HepG2 (cell line): ENCODE data around the gene EYA3. TPM values are rescaled to one million over a fixed set of nuclear protein-coding genes. Genes with fewer than 3 reads are reported as not detected.

Source experiments
- ATAC-seq: fragments of 200-7000 bp; cut with Tn5 transposase; 3 replicates; pipeline ENCODE4 v1.9.1; 2020; ENCODE audit warnings: mild to moderate bottlenecking, moderate library complexity
- BruUV-seq: library from RNA; stranded (reverse); fragments of 400-500 nt; replicated peaks from 2 replicates; lab custom pipeline; 2021; lab: Mats Ljungman, UMichigan
- CTCF ChIA-PET: fragments of 300-600 bp; formaldehyde crosslinking; extraction: SDS; loops from one replicate; lab custom pipeline; 2021; ENCODE audit warnings: low total read pairs, inconsistent platforms, low intra/inter-chr PET ratio; lab: Yijun Ruan, JAX
- POLR2A ChIA-PET: fragments of 350-600 bp; sonication (Branson Sonifier 250); formaldehyde crosslinking; loops from one replicate; lab custom pipeline; 2020; ENCODE audit warnings: antibody characterized with exemption, inconsistent platforms; lab: Yijun Ruan, JAX
- DNase-seq: peaks from one replicate; pipeline ENCODE4 v3.0.0-alpha.2; 2015; ENCODE audit warnings: low spot score
- FAIRE-seq: peaks from 3 replicates; lab custom pipeline; 2011; peaks lifted over from hg19 to GRCh38; lab: Jason Lieb, UNC
- H2AFZ ChIP-seq: one replicate; pipeline ENCODE4 v1.6.1; 2011; ENCODE audit warnings: low read length, inconsistent platforms
- H3K27ac ChIP-seq: fragments of 300-600 bp; 3 replicates; pipeline ENCODE4 v1.8.0; 2011; ENCODE audit warnings: mixed run types, mild to moderate bottlenecking, mixed read lengths, low read length, inconsistent platforms; ENCODE audit not compliant: insufficient read depth; ENCODE audit errors: extremely low read length
- H3K27me3 ChIP-seq, 2 experiments: fragments of 200-600 bp in 1 of 2; 2 replicates in 1 of 2; 3 replicates in 1 of 2; pipeline versions ENCODE4 v1.6.0 to v1.8.0; 2011; ENCODE audit warnings: low read length in 2 of 2, mild to moderate bottlenecking in 2 of 2, moderate library complexity in 2 of 2, inconsistent platforms in 1 of 2; ENCODE audit not compliant: insufficient read depth in 2 of 2, control insufficient read depth in 1 of 2
- H3K36me3 ChIP-seq, 2 experiments: fragments of 200-600 bp in 1 of 2; replicated peaks in 1 of 2; 2 replicates in 1 of 2; 3 replicates in 1 of 2; pipeline versions ENCODE4 v1.5.1 to v1.8.0; 2011; ENCODE audit warnings: low read length in 2 of 2, inconsistent platforms in 1 of 2; ENCODE audit not compliant: insufficient read depth in 2 of 2, control insufficient read depth in 1 of 2
- H3K4me1 ChIP-seq: 2 replicates; pipeline ENCODE4 v1.5.1; 2012; ENCODE audit warnings: low read length, inconsistent platforms; ENCODE audit not compliant: insufficient read depth
- H3K4me2 ChIP-seq: 2 replicates; pipeline ENCODE4 v1.6.0; 2011; ENCODE audit warnings: low read depth, low read length, inconsistent platforms
- H3K4me3 ChIP-seq, 3 experiments: fragments of 200-600 bp in 1 of 3; sonication (generic), shearing (Covaris generic) in 1 of 3; replicated peaks in 1 of 3; 2 replicates each; pipeline ENCODE4 v1.5.1; 2011 to 2016; ENCODE audit warnings: low read length in 3 of 3, inconsistent platforms in 2 of 3, low read depth in 2 of 3, mild to moderate bottlenecking in 2 of 3, control low read depth in 1 of 3, mixed read lengths in 1 of 3; ENCODE audit not compliant: insufficient read depth in 1 of 3
- H3K79me2 ChIP-seq: one replicate; pipeline ENCODE4 v1.6.1; 2011; ENCODE audit warnings: low read length, inconsistent platforms; ENCODE audit not compliant: insufficient read depth
- H3K9ac ChIP-seq: 2 replicates; pipeline ENCODE4 v1.6.0; 2011; ENCODE audit warnings: mild to moderate bottlenecking, low read depth, low read length, inconsistent platforms; ENCODE audit not compliant: insufficient read depth
- H3K9me3 ChIP-seq: 2 replicates; pipeline ENCODE4 v1.5.1; 2012; ENCODE audit warnings: mild to moderate bottlenecking, low read length
- H4K20me1 ChIP-seq: 2 replicates; pipeline ENCODE4 v1.6.0; 2011; ENCODE audit warnings: inconsistent platforms, mild to moderate bottlenecking, low read length, moderate library complexity; ENCODE audit not compliant: insufficient read depth
- ADNP ChIP-seq: sonication (generic); formaldehyde crosslinking; IDR thresholded peaks from 2 replicates; pipeline ENCODE4 v1.4.0; 2020; ENCODE audit warnings: missing genetic modification reagents
- ESRRA ChIP-seq: sonication (generic); formaldehyde crosslinking; IDR thresholded peaks from 2 replicates; pipeline ENCODE4 v1.5.1; 2020; ENCODE audit warnings: mild to moderate bottlenecking, low read depth, missing genetic modification reagents
- HCFC1 ChIP-seq: fragments of 150-350 bp; IDR thresholded peaks from 2 replicates; pipeline ENCODE4 v1.6.1; 2014; ENCODE audit warnings: low read depth, low read length
- HNRNPL ChIP-seq: fragments of 200-400 bp; formaldehyde crosslinking; IDR thresholded peaks from 2 replicates; pipeline ENCODE4 v1.6.1; 2017; ENCODE audit warnings: mild to moderate bottlenecking, low read depth, low read length
- ISX ChIP-seq: sonication (generic); formaldehyde crosslinking; conservative IDR thresholded peaks from 2 replicates; pipeline ENCODE4 v1.5.0; 2020; ENCODE audit warnings: missing genetic modification reagents
- NRL ChIP-seq: sonication (generic); formaldehyde crosslinking; IDR thresholded peaks from 2 replicates; pipeline ENCODE4 v1.5.0; 2020; ENCODE audit warnings: missing genetic modification reagents, mild to moderate bottlenecking, moderate library complexity, borderline replicate concordance
- PRPF4 ChIP-seq: fragments of 200-400 bp; formaldehyde crosslinking; IDR thresholded peaks from 2 replicates; pipeline ENCODE4 v1.6.1; 2016; ENCODE audit warnings: low read length, low read depth; ENCODE audit not compliant: poor library complexity, severe bottlenecking
- ZFY ChIP-seq: sonication (generic); formaldehyde crosslinking; IDR thresholded peaks from 2 replicates; pipeline ENCODE4 v1.4.0; 2020; ENCODE audit warnings: missing genetic modification reagents
- WGBS: methylation state at CpG from one replicate; pipeline ENCODE4 v1.1.6; 2017; ENCODE audit warnings: low lambda C conversion rate; 5-methylcytosine and 5-hydroxymethylcytosine counted together
- in situ Hi-C: cut with HindIII; loops from 2 replicates; pipeline ENCODE4 v1.10.0; 2017; ENCODE audit warnings: low pct_unique_long_range_greater_than_20kb; ENCODE audit not compliant: extremely low pct_ligation_motif_present
- intact Hi-C: fragments of 100-400 bp; cut with micrococcal nuclease; formaldehyde crosslinking; loops from one replicate; pipeline ENCODE4 v1.10.0; 2022; ENCODE audit not compliant: unreplicated experiment
- polyA plus RNA-seq, 8 experiments: library from polyadenylated mRNA; depleted of rRNA in 3 of 8; stranded (reverse) in 7 of 8; unstranded in 1 of 8; fragments of >200 nt; fragmentation: Illumina TruSeq in 4 of 8; extraction: Trizol in 4 of 8; gene quantifications; 2 replicates each; pipeline versions ENCODE4 v1.2.1 to v1.2.3, GENCODE V29; 2011 to 2016; ENCODE audit warnings: low read depth in 4 of 8, missing spikeins in 1 of 8, mixed read lengths in 1 of 8; ENCODE audit not compliant: insufficient read depth in 1 of 8
- total RNA-seq, 5 experiments: library from RNA; depleted of rRNA; stranded (reverse); fragments of >200 nt; fragmentation: Illumina TruSeq; extraction: Trizol; gene quantifications; 2 replicates each; pipeline ENCODE4 v1.2.3, GENCODE V29; 2016; ENCODE audit warnings: low read depth in 1 of 5
- TF ChIP-seq, protein P1 (sequence below): sonication (generic); formaldehyde crosslinking; IDR thresholded peaks from 2 replicates; pipeline ENCODE4 v1.4.0; 2020; ENCODE audit warnings: missing genetic modification reagents
- TF ChIP-seq, protein P2 (sequence below): sonication (generic); formaldehyde crosslinking; IDR thresholded peaks from 2 replicates; pipeline ENCODE4 v1.4.0; 2020; ENCODE audit warnings: missing genetic modification reagents, mild to moderate bottlenecking, borderline replicate concordance
- TF ChIP-seq, protein P3 (sequence below): sonication (generic); formaldehyde crosslinking; IDR thresholded peaks from 2 replicates; pipeline ENCODE4 v1.5.1; 2020; ENCODE audit warnings: missing genetic modification reagents, mild to moderate bottlenecking, borderline replicate concordance
- TF ChIP-seq, protein P4 (sequence below): sonication (generic); formaldehyde crosslinking; IDR thresholded peaks from 2 replicates; pipeline ENCODE4 v1.4.0; 2020; ENCODE audit warnings: missing genetic modification reagents

Gene EYA3
- total and polyA plus RNA-seq, 2 of the 13 experiments (the other 11 are each of a cell fraction or from before 2014, with no cell fraction given): 13.9 to 19.7 TPM

DNA sequence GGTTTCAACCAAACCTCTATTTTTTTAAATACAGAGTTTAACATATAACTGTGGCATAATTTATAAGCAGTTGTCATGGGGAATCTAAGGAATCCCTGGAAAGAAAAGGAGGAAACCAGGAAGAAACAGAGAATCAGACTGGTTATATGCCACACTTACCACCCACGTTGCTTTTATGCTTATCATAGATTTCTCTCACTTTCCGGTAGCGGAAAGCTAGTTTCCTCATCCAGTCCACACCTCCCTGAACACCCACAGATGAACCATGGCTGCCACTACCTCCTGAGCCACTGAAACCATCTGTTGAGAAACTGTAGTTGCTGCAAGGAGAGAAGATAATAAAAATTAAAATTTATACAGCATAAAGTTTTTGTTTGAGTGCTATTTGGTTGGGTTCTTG is 95.2 kb downstream of the EYA3 start (continued):
- TF ChIP-seq, protein P1, sequence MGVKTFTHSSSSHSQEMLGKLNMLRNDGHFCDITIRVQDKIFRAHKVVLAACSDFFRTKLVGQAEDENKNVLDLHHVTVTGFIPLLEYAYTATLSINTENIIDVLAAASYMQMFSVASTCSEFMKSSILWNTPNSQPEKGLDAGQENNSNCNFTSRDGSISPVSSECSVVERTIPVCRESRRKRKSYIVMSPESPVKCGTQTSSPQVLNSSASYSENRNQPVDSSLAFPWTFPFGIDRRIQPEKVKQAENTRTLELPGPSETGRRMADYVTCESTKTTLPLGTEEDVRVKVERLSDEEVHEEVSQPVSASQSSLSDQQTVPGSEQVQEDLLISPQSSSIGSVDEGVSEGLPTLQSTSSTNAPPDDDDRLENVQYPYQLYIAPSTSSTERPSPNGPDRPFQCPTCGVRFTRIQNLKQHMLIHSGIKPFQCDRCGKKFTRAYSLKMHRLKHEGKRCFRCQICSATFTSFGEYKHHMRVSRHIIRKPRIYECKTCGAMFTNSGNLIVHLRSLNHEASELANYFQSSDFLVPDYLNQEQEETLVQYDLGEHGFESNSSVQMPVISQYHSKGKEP (CRISPR knock-in tag): no peak
- TF ChIP-seq HNRNPL: no peak

DNA sequence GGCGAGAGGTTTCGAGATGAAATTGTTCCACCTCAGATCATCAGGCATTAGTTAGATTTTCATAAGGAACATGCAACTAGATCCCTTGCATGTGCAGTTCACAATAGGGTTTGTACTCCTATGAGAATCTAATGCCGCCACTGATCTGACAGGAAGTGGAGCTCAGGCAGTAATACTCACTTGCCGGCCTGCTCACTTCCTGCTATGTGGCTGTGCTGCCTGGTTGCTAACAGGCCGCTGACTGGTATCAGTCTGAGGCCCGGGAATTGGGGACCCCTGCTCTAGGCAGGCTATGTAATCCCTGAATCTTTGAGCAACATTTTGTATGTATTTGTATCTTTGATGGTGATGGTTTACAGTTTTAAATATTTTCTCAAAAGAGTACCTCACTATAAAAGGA is 96.1 kb downstream of the EYA3 start:
- CTCF ChIA-PET: no interaction called here
- no peak overlapping the region for H3K9ac ChIP-seq
- ATAC-seq (no peak), FAIRE-seq (no peak), DNase-seq (no peak)
- no peaks in the 10 kb centered on the region for H3K9me3 ChIP-seq
- no peaks in the 10 kb centered on the region for H3K4me1 ChIP-seq
- no peak overlapping the region for H3K4me2 ChIP-seq
- H3K36me3 ChIP-seq: peaks cover 19 to 63% of the 10 kb centered on the region in 2 experiments
- 94% methylated on average over 6 of the region's 6 CpGs for WGBS
- H3K27me3 ChIP-seq: no peaks in the 10 kb centered on the region
- TF ChIP-seq ADNP (no peak), ESRRA (CRISPR knock-in tag) (no peak), NRL (CRISPR knock-in tag) (no peak), ZFY (CRISPR knock-in tag) (no peak), PRPF4 (no peak), HCFC1 (no peak), ISX (CRISPR knock-in tag) (no peak)
- TF ChIP-seq, protein P2, sequence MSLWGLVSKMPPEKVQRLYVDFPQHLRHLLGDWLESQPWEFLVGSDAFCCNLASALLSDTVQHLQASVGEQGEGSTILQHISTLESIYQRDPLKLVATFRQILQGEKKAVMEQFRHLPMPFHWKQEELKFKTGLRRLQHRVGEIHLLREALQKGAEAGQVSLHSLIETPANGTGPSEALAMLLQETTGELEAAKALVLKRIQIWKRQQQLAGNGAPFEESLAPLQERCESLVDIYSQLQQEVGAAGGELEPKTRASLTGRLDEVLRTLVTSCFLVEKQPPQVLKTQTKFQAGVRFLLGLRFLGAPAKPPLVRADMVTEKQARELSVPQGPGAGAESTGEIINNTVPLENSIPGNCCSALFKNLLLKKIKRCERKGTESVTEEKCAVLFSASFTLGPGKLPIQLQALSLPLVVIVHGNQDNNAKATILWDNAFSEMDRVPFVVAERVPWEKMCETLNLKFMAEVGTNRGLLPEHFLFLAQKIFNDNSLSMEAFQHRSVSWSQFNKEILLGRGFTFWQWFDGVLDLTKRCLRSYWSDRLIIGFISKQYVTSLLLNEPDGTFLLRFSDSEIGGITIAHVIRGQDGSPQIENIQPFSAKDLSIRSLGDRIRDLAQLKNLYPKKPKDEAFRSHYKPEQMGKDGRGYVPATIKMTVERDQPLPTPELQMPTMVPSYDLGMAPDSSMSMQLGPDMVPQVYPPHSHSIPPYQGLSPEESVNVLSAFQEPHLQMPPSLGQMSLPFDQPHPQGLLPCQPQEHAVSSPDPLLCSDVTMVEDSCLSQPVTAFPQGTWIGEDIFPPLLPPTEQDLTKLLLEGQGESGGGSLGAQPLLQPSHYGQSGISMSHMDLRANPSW (CRISPR knock-in tag): no peak
- TF ChIP-seq, protein P3, sequence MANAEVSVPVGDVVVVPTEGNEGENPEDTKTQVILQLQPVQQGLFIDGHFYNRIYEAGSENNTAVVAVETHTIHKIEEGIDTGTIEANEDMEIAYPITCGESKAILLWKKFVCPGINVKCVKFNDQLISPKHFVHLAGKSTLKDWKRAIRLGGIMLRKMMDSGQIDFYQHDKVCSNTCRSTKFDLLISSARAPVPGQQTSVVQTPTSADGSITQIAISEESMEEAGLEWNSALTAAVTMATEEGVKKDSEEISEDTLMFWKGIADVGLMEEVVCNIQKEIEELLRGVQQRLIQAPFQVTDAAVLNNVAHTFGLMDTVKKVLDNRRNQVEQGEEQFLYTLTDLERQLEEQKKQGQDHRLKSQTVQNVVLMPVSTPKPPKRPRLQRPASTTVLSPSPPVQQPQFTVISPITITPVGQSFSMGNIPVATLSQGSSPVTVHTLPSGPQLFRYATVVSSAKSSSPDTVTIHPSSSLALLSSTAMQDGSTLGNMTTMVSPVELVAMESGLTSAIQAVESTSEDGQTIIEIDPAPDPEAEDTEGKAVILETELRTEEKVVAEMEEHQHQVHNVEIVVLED (CRISPR knock-in tag): no peak
- TF ChIP-seq, protein P4, sequence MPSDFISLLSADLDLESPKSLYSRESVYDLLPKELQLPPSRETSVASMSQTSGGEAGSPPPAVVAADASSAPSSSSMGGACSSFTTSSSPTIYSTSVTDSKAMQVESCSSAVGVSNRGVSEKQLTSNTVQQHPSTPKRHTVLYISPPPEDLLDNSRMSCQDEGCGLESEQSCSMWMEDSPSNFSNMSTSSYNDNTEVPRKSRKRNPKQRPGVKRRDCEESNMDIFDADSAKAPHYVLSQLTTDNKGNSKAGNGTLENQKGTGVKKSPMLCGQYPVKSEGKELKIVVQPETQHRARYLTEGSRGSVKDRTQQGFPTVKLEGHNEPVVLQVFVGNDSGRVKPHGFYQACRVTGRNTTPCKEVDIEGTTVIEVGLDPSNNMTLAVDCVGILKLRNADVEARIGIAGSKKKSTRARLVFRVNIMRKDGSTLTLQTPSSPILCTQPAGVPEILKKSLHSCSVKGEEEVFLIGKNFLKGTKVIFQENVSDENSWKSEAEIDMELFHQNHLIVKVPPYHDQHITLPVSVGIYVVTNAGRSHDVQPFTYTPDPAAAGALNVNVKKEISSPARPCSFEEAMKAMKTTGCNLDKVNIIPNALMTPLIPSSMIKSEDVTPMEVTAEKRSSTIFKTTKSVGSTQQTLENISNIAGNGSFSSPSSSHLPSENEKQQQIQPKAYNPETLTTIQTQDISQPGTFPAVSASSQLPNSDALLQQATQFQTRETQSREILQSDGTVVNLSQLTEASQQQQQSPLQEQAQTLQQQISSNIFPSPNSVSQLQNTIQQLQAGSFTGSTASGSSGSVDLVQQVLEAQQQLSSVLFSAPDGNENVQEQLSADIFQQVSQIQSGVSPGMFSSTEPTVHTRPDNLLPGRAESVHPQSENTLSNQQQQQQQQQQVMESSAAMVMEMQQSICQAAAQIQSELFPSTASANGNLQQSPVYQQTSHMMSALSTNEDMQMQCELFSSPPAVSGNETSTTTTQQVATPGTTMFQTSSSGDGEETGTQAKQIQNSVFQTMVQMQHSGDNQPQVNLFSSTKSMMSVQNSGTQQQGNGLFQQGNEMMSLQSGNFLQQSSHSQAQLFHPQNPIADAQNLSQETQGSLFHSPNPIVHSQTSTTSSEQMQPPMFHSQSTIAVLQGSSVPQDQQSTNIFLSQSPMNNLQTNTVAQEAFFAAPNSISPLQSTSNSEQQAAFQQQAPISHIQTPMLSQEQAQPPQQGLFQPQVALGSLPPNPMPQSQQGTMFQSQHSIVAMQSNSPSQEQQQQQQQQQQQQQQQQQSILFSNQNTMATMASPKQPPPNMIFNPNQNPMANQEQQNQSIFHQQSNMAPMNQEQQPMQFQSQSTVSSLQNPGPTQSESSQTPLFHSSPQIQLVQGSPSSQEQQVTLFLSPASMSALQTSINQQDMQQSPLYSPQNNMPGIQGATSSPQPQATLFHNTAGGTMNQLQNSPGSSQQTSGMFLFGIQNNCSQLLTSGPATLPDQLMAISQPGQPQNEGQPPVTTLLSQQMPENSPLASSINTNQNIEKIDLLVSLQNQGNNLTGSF (CRISPR knock-in tag): no peak
- intact Hi-C loops: no loop called here
- no peak overlapping the region for H3K27ac ChIP-seq
- H4K20me1 ChIP-seq: no peaks in the 10 kb centered on the region
- in situ Hi-C loops: no loop called here
- H2AFZ ChIP-seq: no peak overlapping the region
- no peak overlapping the region for H3K4me3 ChIP-seq
- BruUV-seq: no TSS peak
- POLR2A ChIA-PET: no interaction called here
- H3K79me2 ChIP-seq: no peaks in the 10 kb centered on the region
